GM12801 (cell line): ENCODE data around the gene LCE1F.

ENCODE experiments used
- CTCF ChIP-seq: IDR thresholded peaks from one replicate; pipeline ENCODE4 v1.5.1; 2011; ENCODE audit warnings: control low read depth; ENCODE audit not compliant: insufficient read length; ENCODE audit errors: extremely low read depth

The LCE1F gene

DNA sequence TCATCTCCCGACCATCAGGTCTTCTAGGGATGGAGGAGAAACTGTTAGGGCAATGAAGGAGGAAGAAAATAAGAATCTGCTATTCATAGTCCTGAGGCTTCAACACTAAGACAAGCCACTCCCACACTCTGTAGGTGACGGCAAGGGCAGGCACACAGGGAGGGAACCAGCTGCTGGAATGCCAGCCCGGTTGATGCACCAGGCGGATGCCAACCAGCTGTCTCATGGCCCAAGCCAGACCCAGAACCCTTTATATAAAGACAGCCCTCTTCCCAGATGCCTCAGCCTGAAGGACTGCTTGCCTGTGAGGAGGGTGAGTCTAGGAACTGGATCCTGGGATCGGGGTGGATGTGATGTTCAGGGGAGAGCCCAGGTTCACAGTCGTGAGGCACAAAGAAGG, 17.2 kb upstream of the LCE1F start, which contains the start of gene KPRP:
Gene KPRP (plus strand): TSS at position 279 of the 400 bp plus-strand sequence. CDS start 1,564 bp downstream, outside the sequence.
- no peak for TF ChIP-seq CTCF

DNA sequence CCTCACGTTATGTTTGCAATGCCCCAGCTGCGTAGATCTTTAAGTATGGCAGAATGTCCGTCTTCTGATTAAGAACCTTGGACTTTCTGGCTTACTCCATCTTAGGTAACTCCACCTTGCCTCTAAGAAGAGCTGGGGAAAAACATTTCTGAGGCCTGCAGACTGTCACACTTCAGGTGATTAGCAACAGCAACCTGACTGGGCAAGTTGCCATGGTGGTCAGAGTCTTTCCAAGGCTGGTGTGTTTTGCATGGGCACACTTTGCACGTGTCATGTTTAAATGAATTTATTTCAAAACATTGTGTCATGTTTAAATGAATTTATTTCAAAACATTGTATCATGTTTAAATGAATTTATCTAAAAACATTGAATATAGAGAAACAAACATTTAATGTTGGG, 16.3 kb upstream of the LCE1F start:
- TF ChIP-seq CTCF = no peak

DNA sequence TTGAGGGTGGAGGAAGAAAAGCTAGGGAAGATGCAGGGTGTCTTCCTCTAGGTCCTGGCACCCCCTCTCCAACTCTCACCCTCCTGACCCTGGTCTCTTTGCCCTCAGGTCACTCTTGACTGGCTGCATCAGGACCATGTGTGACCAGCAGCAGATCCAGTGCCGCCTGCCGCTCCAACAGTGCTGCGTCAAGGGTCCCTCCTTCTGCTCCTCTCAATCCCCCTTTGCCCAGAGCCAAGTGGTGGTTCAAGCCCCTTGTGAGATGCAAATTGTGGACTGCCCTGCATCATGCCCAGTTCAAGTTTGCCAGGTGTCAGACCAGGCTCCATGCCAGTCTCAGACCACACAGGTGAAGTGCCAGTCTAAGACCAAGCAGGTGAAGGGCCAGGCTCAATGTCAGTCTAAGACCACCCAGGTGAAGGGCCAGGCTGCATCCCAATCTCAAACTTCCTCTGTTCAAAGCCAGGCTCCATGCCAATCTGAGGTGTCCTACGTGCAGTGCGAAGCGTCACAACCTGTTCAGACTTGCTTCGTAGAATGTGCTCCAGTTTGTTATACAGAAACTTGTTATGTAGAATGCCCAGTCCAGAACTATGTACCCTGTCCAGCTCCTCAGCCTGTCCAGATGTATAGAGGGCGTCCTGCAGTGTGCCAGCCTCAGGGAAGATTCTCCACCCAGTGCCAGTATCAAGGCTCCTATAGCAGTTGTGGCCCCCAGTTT, 15.3 kb upstream of the LCE1F start:
- TF ChIP-seq CTCF = no peak

GRCh38 chr1:152760551-152761190, 14.3 kb upstream of the LCE1F start:
- no peak for TF ChIP-seq CTCF

DNA sequence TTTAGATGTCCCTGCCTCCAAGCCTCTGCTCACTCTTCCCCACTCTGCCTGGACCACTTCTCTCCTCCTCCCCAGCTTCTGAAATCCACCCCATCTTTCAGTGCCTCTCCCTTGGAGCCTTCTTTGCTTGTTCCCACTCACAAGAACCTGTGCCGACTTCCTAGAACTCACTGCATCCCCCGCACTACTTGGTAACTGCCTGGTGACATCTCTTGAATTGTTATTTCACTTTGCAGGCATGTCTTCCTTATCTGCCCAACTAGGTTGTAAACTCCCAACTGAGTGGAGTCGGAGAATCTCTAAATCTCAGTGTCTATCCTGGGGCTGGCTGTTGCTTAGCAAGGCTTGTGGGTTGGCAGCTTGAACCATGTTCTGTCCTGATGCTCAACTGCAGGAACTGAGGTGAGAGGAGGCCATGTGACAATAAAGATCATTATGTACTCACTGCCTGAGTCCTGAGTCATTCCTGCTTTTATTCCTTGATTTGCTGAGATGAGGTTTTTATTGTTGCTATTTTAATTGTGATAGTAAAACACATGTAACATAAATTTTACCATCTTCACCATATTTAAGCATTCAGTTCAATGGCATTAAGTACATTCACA, 13.2 kb upstream of the LCE1F start:
- TF ChIP-seq CTCF = no peak

- no peak for TF ChIP-seq CTCF
Measured at GRCh38 chr1:152768847-152769533, 6.0 kb upstream of the LCE1F start.

GRCh38 chr1:152770411-152770810, 4.5 kb upstream of the LCE1F start:
- TF ChIP-seq CTCF = no peak
